ENCODE measurements around the gene NUBP2. TPM values are rescaled to one million over a fixed set of nuclear protein-coding genes. Genes with fewer than 3 reads are reported as not detected.

Gene NUBP2
- total RNA-seq, 1 donor from 2014 or later = 66.1 TPM

GRCh38 chr16:1757714-1758461, 24.9 kb upstream of the NUBP2 start:
- Mint-ChIP-seq H3K27ac (ENCODE audit: unreplicated experiment) (no peak overlapping the region), H3K27me3 (ENCODE audit: unreplicated experiment) (peaks cover 10% of the 10 kb centered on the region), H3K9me3 (ENCODE audit: unreplicated experiment) (peaks cover 13% of the 10 kb centered on the region), H3K4me3 (ENCODE audit: unreplicated experiment) (peak overlapping the region; percentile 25), H3K4me1 (ENCODE audit: low read depth, unreplicated experiment) (peaks cover 6% of the 10 kb centered on the region), H3K36me3 (ENCODE audit: unreplicated experiment) (no peaks in the 10 kb centered on the region)
- TF ChIP-seq CTCF (IDR thresholded peaks at IDR 0.05; ENCODE audit: partially characterized antibody, unreplicated experiment) = no peak
- no peak for DNase-seq

GRCh38 chr16:1758923-1759322, 23.8 kb upstream of the NUBP2 start:
- Mint-ChIP-seq H3K27ac (ENCODE audit: unreplicated experiment) (no peak overlapping the region), H3K9me3 (ENCODE audit: unreplicated experiment) (peaks cover 11% of the 10 kb centered on the region), H3K36me3 (ENCODE audit: unreplicated experiment) (no peaks in the 10 kb centered on the region), H3K4me1 (ENCODE audit: low read depth, unreplicated experiment) (peaks cover 6% of the 10 kb centered on the region), H3K4me3 (ENCODE audit: unreplicated experiment) (no peak overlapping the region), H3K27me3 (ENCODE audit: unreplicated experiment) (peaks cover 10% of the 10 kb centered on the region)
- no peak for TF ChIP-seq CTCF (IDR thresholded peaks at IDR 0.05; ENCODE audit: partially characterized antibody, unreplicated experiment)
- DNase-seq = no peak

GRCh38 chr16:1759511-1759910, 23.2 kb upstream of the NUBP2 start:
- Mint-ChIP-seq H3K36me3 (ENCODE audit: unreplicated experiment) (no peaks in the 10 kb centered on the region), H3K27ac (ENCODE audit: unreplicated experiment) (no peak overlapping the region), H3K9me3 (ENCODE audit: unreplicated experiment) (peaks cover 10% of the 10 kb centered on the region), H3K4me3 (ENCODE audit: unreplicated experiment) (no peak overlapping the region), H3K4me1 (ENCODE audit: low read depth, unreplicated experiment) (peaks cover 6% of the 10 kb centered on the region), H3K27me3 (ENCODE audit: unreplicated experiment) (peaks cover 10% of the 10 kb centered on the region)
- no peak for TF ChIP-seq CTCF (IDR thresholded peaks at IDR 0.05; ENCODE audit: partially characterized antibody, unreplicated experiment)
- peak; percentile 11 for DNase-seq

- Mint-ChIP-seq H3K4me3 (ENCODE audit: unreplicated experiment) (no peak overlapping the region), H3K4me1 (ENCODE audit: low read depth, unreplicated experiment) (peaks cover 6% of the 10 kb centered on the region), H3K27me3 (ENCODE audit: unreplicated experiment) (peaks cover 9% of the 10 kb centered on the region), H3K36me3 (ENCODE audit: unreplicated experiment) (no peaks in the 10 kb centered on the region), H3K9me3 (ENCODE audit: unreplicated experiment) (peaks cover 5% of the 10 kb centered on the region), H3K27ac (ENCODE audit: unreplicated experiment) (peak overlapping the region; percentile 69)
- DNase-seq = no peak
- no peak for TF ChIP-seq CTCF (IDR thresholded peaks at IDR 0.05; ENCODE audit: partially characterized antibody, unreplicated experiment)
These were observed 21.8 kb upstream of the NUBP2 start for GRCh38 chr16:1760911-1761310.

GRCh38 chr16:1761751-1762150, 21.0 kb upstream of the NUBP2 start:
- peak overlapping the region; percentile 33 for H3K27ac Mint-ChIP-seq (ENCODE audit: unreplicated experiment)
- peaks cover 5% of the 10 kb centered on the region for H3K9me3 Mint-ChIP-seq (ENCODE audit: unreplicated experiment)

More at GRCh38 chr16:1761751-1762150, 21.0 kb upstream of the NUBP2 start:
- TF ChIP-seq CTCF (IDR thresholded peaks at IDR 0.05; ENCODE audit: partially characterized antibody, unreplicated experiment) = no peak
- H3K36me3 Mint-ChIP-seq (ENCODE audit: unreplicated experiment) = no peaks in the 10 kb centered on the region
- H3K27me3 Mint-ChIP-seq (ENCODE audit: unreplicated experiment) = peaks cover 5% of the 10 kb centered on the region
- peaks cover 6% of the 10 kb centered on the region for H3K4me1 Mint-ChIP-seq (ENCODE audit: low read depth, unreplicated experiment)
- no peak for DNase-seq
- H3K4me3 Mint-ChIP-seq (ENCODE audit: unreplicated experiment) = no peak overlapping the region

All from glutamatergic neuron (in vitro differentiated cells).